Tibial artery (tissue), 4 donors: ENCODE data around the gene MBOAT2.
A peak's percentile ranks its signal among the peaks of the same experiment; 100 is the strongest.

Source experiments
- DNase-seq, 2 donors: peaks; one replicate each; pipeline ENCODE4 v3.0.0-alpha.2; 2019
- H3K27ac ChIP-seq, 2 donors: fragments of 200-600 bp; sonication (generic) in 1 of 2; 1 replicate in 1 of 2; 2 replicates in 1 of 2; pipeline ENCODE4 v1.5.1; 2018 to 2019; ENCODE audit warnings: mild to moderate bottlenecking in 1 of 2
- H3K27me3 ChIP-seq, 2 donors: fragments of 200-600 bp; sonication (generic) in 1 of 2; one replicate each; pipeline versions ENCODE4 v1.5.1 to v1.6.0; 2016 to 2019
- H3K36me3 ChIP-seq, 3 donors: fragments of 200-600 bp; sonication (generic) in 2 of 3; one replicate each; pipeline ENCODE4 v1.5.1; 2016 to 2019; ENCODE audit warnings: mild to moderate bottlenecking in 2 of 3
- H3K4me1 ChIP-seq, 4 donors: fragments of 200-600 bp; sonication (generic) in 2 of 4; 1 replicate in 3 of 4; 2 replicates in 1 of 4; pipeline ENCODE4 v1.5.1; 2016 to 2019
- H3K4me3 ChIP-seq, 2 donors: fragments of 200-600 bp; sonication (generic) in 1 of 2; 1 replicate in 1 of 2; 2 replicates in 1 of 2; pipeline ENCODE4 v1.5.1; 2018 to 2019; ENCODE audit warnings: mild to moderate bottlenecking in 2 of 2
- H3K9me3 ChIP-seq, 3 donors: fragments of 200-600 bp; sonication (generic) in 1 of 3; one replicate each; pipeline ENCODE4 v1.5.1; 2016 to 2019
- CTCF ChIP-seq, 2 experiments: fragments of 200-600 bp in 1 of 2; fragments of 450-650 bp in 1 of 2; IDR thresholded peaks; one replicate each; pipeline ENCODE4 v1.5.1; 2017 to 2019; ENCODE audit warnings: antibody characterized with exemption in 2 of 2, mild to moderate bottlenecking in 1 of 2, moderate library complexity in 1 of 2
- intact Hi-C: fragments of 100-400 bp; cut with DNase I; formaldehyde crosslinking; loops from one replicate; pipeline ENCODE4 v1.15.0; 2023; ENCODE audit warnings: low total_unique reads

Gene MBOAT2

GRCh38 chr2:8841932-8842331, 161.6 kb downstream of the MBOAT2 start:
- no peak overlapping the region for H3K27ac ChIP-seq
- H3K36me3 ChIP-seq: no peaks in the 10 kb centered on the region
- no peak overlapping the region for H3K4me3 ChIP-seq
- intact Hi-C loops: loop anchor here (5.0 kb wide), 1 partner anchor 900 kb away; no protein-coding TSS in a partner anchor
- no peaks in the 10 kb centered on the region for H3K9me3 ChIP-seq
- H3K27me3 ChIP-seq: peaks cover 0 to 5% of the 10 kb centered on the region in 2 donors
- H3K4me1 ChIP-seq: peaks cover 0 to 7% (median 2%) of the 10 kb centered on the region in 4 donors
- no peak for TF ChIP-seq CTCF (IDR thresholded peaks at IDR 0.05)
- no peak for DNase-seq

GRCh38 chr2:8840475-8841091, 162.9 kb downstream of the MBOAT2 start:
- no peak for DNase-seq
- intact Hi-C loops: loop anchor here (5.0 kb wide), 1 partner anchor 902 kb away; no protein-coding TSS in a partner anchor
- no peak for TF ChIP-seq CTCF (IDR thresholded peaks at IDR 0.05)

GRCh38 chr2:8839189-8839965, 164.1 kb downstream of the MBOAT2 start:
- Histone ChIP-seq H3K4me3 (no peak overlapping the region), H3K9me3 (no peaks in the 10 kb centered on the region), H3K36me3 (no peaks in the 10 kb centered on the region), H3K4me1 (peaks cover 0 to 28% (median 17%) of the 10 kb centered on the region in 4 donors), H3K27me3 (no peaks in the 10 kb centered on the region), H3K27ac (no peak overlapping the region)
- no peak for DNase-seq
- intact Hi-C loops: loop anchor here (5.0 kb wide), 1 partner anchor 163 kb away; the partner anchor contains the start of gene MBOAT2
- TF ChIP-seq CTCF (IDR thresholded peaks at IDR 0.05): no peak

More at GRCh38 chr2:8840475-8841091, 162.9 kb downstream of the MBOAT2 start:
- Histone ChIP-seq H3K36me3 (no peaks in the 10 kb centered on the region), H3K4me1 (peaks cover 0 to 16% (median 9%) of the 10 kb centered on the region in 4 donors), H3K27ac (no peak overlapping the region), H3K4me3 (no peak overlapping the region), H3K27me3 (no peaks in the 10 kb centered on the region), H3K9me3 (no peaks in the 10 kb centered on the region)

DNA sequence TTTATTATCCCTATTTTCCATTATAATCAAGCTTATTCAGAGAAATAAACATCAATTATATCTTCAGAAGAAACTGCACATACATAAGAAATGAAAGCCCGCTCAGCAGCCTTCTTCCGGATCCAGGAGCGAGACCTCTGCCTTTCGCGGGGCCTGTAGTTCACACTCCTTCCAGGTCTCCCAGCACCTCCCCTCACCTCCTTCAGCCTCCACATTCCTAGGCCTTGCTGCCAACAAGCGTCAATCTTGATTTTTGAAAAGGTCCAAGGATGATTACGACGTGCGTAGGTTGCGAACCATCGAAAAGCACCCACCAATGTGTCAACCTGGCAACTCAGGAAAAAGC, 165.7 kb downstream of the MBOAT2 start:
- TF ChIP-seq CTCF (IDR thresholded peaks at IDR 0.05): no peak
- no peaks in the 10 kb centered on the region for H3K36me3 ChIP-seq
- no peak for DNase-seq
- H3K4me1 ChIP-seq: peaks cover 0 to 42% (median 21%) of the 10 kb centered on the region in 4 donors
- intact Hi-C loops: loop anchor here (2.0 to 5.0 kb wide), 2 partner anchors 15 to 165 kb away; partner anchors contain the start of gene MBOAT2
- H3K27ac ChIP-seq: peak overlapping the region; percentile 87 to 89
- H3K9me3 ChIP-seq: no peaks in the 10 kb centered on the region
- no peaks in the 10 kb centered on the region for H3K27me3 ChIP-seq
- peak overlapping the region; percentile 87 to 92 for H3K4me3 ChIP-seq

- H3K27ac ChIP-seq: peak within 1 kb of the TSS; percentile 87 to 89
- no peaks in the 10 kb centered on the region for H3K36me3 ChIP-seq
- no peaks in the 10 kb centered on the region for H3K27me3 ChIP-seq
- H3K4me1 ChIP-seq: peaks cover 0 to 47% (median 21%) of the 10 kb centered on the region in 4 donors
- no peaks in the 10 kb centered on the region for H3K9me3 ChIP-seq
- no peak for TF ChIP-seq CTCF (IDR thresholded peaks at IDR 0.05)
- peak within 1 kb of the TSS; percentile 87 to 92 for H3K4me3 ChIP-seq
- peak; percentile 85 to 93 for DNase-seq
- intact Hi-C loops: loop anchor here (2.0 to 5.0 kb wide), 2 partner anchors 14 to 165 kb away; partner anchors contain the start of gene MBOAT2
These were observed 166.3 kb downstream of the MBOAT2 start, which contains the start of gene KIDINS220 for GRCh38 chr2:8836971-8837794. KIDINS220 (minus strand) TSS chr2:8837613; CDS start chr2:8827093, 10,520 bp downstream.
